ENCODE measurements around the gene TSPAN11. TPM values are rescaled to one million over a fixed set of nuclear protein-coding genes. Genes with fewer than 3 reads are reported as not detected.

Gene TSPAN11
- total RNA-seq, 2 donors from 2014 or later: 0.26 to 0.66 TPM

DNA sequence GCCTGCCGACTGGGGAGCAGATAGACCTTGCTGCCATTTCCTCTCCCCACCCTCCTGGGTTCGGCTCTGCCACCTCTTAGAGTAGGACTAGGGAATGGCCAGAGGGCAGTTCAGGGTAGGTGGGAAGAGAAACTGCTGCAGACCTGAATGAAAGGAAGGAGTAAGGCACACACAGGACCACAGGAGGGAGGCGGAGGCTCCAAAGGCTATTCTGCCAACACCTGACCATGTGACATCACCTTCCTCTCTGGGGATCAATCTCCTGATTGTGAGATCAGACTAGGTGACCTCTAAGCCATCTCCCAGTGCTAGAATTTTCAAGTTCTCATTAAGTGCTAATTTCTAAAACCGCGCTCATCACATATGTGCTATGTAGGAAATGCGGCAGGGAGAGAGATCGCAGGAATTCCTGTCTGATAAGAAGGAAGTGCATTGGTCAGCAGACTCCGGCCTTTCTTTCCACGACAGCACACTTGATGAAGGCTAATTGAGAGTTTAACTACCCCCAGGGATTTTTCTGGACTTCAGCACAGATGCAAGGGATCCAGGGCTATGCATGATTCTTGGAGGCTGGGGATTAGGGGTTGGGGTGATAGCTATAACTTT, 11.5 kb upstream of the TSPAN11 start:
- Histone ChIP-seq H3K4me3 (no peak overlapping the region), H3K36me3 (replicated peaks in 1 of 2; ENCODE audit: insufficient read depth in 1 of 2, low read depth in 2 of 2) (no peaks in the 10 kb centered on the region), H3K27me3 (no peaks in the 10 kb centered on the region), H3K4me1 (no peaks in the 10 kb centered on the region), H3K27ac (no peak overlapping the region), H3K9me3 (no peaks in the 10 kb centered on the region)
- DNase-seq: no peak
- intact Hi-C loops (cut with DNase I): no loop called here
- ATAC-seq: no peak
- TF ChIP-seq CTCF (IDR thresholded peaks at IDR 0.05): no peak
- TF ChIP-seq POLR2A (IDR thresholded peaks at IDR 0.05): no peak
- 74 to 75% methylated on average over 8 to 9 of the region's 9 CpGs for WGBS, 2 donors

GRCh38 chr12:30923057-30923456, 3.5 kb upstream of the TSPAN11 start:
- Histone ChIP-seq H3K9me3 (no peaks in the 10 kb centered on the region), H3K36me3 (replicated peaks in 1 of 2; ENCODE audit: insufficient read depth in 1 of 2, low read depth in 2 of 2) (no peaks in the 10 kb centered on the region), H3K27me3 (peaks cover 0 to 9% of the 10 kb centered on the region in 2 donors), H3K4me3 (no peak overlapping the region), H3K4me1 (peaks cover 11% of the 10 kb centered on the region), H3K27ac (no peak overlapping the region)
- DNase-seq: no peak
- ATAC-seq: no peak
- whole genome bisulfite sequencing, 2 donors: 53 to 78% methylated on average over 1 of the region's 1 CpG
- intact Hi-C loops (cut with DNase I): no loop called here
- no peak for TF ChIP-seq CTCF (IDR thresholded peaks at IDR 0.05)
- no peak for TF ChIP-seq POLR2A (IDR thresholded peaks at IDR 0.05)

DNA sequence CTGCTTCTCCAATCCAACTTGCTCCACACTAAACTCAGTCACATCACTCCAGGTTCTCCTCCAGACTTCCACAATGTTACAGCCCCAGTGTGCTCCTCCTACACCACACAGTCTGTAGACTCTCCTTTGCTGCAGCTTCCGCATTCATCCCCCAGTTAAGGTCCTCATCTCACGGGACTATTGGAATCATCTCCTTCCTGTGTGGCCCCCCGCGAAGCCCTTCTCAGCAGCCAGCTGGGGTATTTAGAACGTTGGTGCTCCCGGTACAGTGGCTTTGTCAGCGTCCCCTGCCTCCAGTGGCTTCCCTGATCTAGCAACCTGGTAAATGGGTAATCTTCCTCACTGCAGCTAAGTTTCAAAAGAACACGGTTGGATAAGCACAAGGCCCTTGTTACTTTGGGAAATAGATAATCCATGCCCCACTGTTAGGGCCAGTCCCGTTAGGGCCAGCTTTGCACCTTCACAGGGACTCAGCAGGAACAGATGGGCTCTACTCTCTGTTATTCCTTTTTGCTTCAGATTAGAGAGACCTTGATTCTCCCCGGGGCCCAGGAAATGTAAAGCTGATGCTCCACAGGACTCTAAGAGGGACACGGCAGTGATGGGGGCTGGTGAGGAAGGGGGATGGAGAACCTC, 823 bp upstream of the TSPAN11 start:
- intact Hi-C loops (cut with DNase I): no loop called here
- no peak overlapping the region for H3K27ac ChIP-seq
- DNase-seq: no peak
- WGBS, 2 donors: 58 to 59% methylated on average over 11 of the region's 11 CpGs
- H3K36me3 ChIP-seq (replicated peaks in 1 of 2; ENCODE audit: insufficient read depth in 1 of 2, low read depth in 2 of 2): no peaks in the 10 kb centered on the region
- TF ChIP-seq CTCF (IDR thresholded peaks at IDR 0.05): no peak
- TF ChIP-seq POLR2A (IDR thresholded peaks at IDR 0.05): no peak
- ATAC-seq: no peak
- peaks cover 0 to 9% of the 10 kb centered on the region in 2 donors for H3K27me3 ChIP-seq
- H3K9me3 ChIP-seq: no peaks in the 10 kb centered on the region
- H3K4me3 ChIP-seq: no peak overlapping the region
- H3K4me1 ChIP-seq: peaks cover 11% of the 10 kb centered on the region

- Histone ChIP-seq H3K4me3 (no peak overlapping the region), H3K27me3 (peaks cover 0 to 9% of the 10 kb centered on the region in 2 donors), H3K36me3 (replicated peaks in 1 of 2; ENCODE audit: insufficient read depth in 1 of 2, low read depth in 2 of 2) (no peaks in the 10 kb centered on the region), H3K4me1 (peaks cover 11% of the 10 kb centered on the region), H3K9me3 (no peaks in the 10 kb centered on the region), H3K27ac (no peak overlapping the region)
- TF ChIP-seq CTCF (IDR thresholded peaks at IDR 0.05): no peak
- TF ChIP-seq POLR2A (IDR thresholded peaks at IDR 0.05): no peak
- ATAC-seq (no peak), DNase-seq (no peak)
- WGBS, 2 donors: 77 to 85% methylated on average over 7 of the region's 7 CpGs
- intact Hi-C loops (cut with DNase I): no loop called here
Observed at GRCh38 chr12:30927222-30927611, 669 bp downstream of the TSPAN11 start.

Measured in body of pancreas (tissue), 4 donors.